Testis (tissue), 2 donors: ENCODE measurements around the gene PHF1.

Source experiments
- CTCF ChIP-seq, 3 experiments: fragments of 450-650 bp in 2 of 3; fragments of 200-600 bp in 1 of 3; sonication (generic) in 1 of 3; IDR thresholded peaks; one replicate each; pipeline ENCODE4 v1.5.1; 2016 to 2019; ENCODE audit warnings: antibody characterized with exemption in 3 of 3, mild to moderate bottlenecking in 2 of 3, moderate library complexity in 1 of 3
- POLR2A ChIP-seq: fragments of 450-650 bp; IDR thresholded peaks from one replicate; pipeline ENCODE4 v1.6.1; 2017; ENCODE audit warnings: antibody characterized with exemption, mild to moderate bottlenecking, moderate library complexity

DNA sequence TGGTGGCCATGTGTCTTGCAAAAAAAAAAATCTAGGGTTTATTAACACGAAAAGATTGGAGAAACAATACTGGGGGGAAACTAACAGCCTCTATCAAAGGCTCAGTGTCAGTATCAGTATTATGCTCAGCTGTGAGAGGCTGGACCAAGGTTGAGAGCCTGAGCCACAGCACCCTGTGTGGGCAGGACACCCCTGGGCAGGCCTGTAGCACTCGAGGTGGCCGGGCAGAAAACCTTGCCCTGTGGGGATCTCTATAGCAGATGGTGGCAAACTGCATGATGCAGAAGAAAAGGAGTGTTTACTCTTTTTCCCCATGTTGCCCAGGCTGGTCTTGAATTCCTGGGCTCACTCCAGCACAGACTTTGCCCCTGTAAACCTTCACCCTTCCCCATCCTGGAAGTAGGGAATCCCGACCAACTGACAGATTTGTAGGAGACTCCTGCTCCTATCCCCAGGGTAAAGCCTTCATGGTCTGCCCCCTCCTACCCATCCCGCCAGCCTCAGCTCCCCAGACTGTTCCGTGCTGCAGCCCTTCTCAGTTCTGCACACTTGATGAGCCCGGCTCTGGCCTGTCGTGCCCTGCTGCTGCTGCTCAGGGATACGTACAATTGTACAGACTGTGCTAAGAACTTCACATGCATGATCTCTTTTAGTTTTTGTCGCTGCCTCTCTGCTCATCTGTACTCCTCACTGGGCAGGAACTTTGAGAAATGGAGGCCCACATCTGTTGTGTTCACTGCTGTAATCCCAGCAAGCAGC lies 27.2 kb upstream of the PHF1 start:
- TF ChIP-seq CTCF (IDR thresholded peaks at IDR 0.05) (no peak), POLR2A (no peak)
